GM10266 (cell line): ENCODE data around the gene HDAC8.

Experiments
- DNase-seq: peaks from one replicate; pipeline ENCODE4 v3.0.0; 2012; ENCODE audit errors: extremely low spot score
- CTCF ChIP-seq: IDR thresholded peaks from 2 replicates; pipeline ENCODE4 v1.5.1; 2012; ENCODE audit warnings: mild to moderate bottlenecking, low read depth; ENCODE audit not compliant: control insufficient read depth, insufficient read depth; ENCODE audit errors: missing control alignments

The HDAC8 gene

GRCh38 chrX:72299891-72300630, 272.6 kb downstream of the HDAC8 start:
- TF ChIP-seq CTCF = no peak

GRCh38 chrX:72297953-72298730, 274.5 kb downstream of the HDAC8 start:
- no peak for DNase-seq

More at GRCh38 chrX:72299891-72300630, 272.6 kb downstream of the HDAC8 start:
- DNase-seq = no peak

GRCh38 chrX:72296991-72297390, 275.7 kb downstream of the HDAC8 start:
- no peak for TF ChIP-seq CTCF
- DNase-seq = no peak

More at GRCh38 chrX:72297953-72298730, 274.5 kb downstream of the HDAC8 start:
- TF ChIP-seq CTCF = peak; percentile 31

- TF ChIP-seq CTCF = no peak
- no peak for DNase-seq
Observed at GRCh38 chrX:72295745-72296144, 276.9 kb downstream of the HDAC8 start.

GRCh38 chrX:72294497-72294896, 278.1 kb downstream of the HDAC8 start:
- no peak for DNase-seq
- no peak for TF ChIP-seq CTCF

GRCh38 chrX:72282302-72282701, 290.3 kb downstream of the HDAC8 start:
- DNase-seq = no peak
- TF ChIP-seq CTCF = no peak
